PC-3 (cell line): Measurements from ENCODE around the gene USP22.

Experiments
- CTCF ChIP-seq: fragments of 300-600 bp; sonication (generic); conservative IDR thresholded peaks from 2 replicates; pipeline ENCODE4 v1.5.1; 2017; ENCODE audit warnings: antibody characterized with exemption, low read depth, mild to moderate bottlenecking, low read length
- EZH2phosphoT487 ChIP-seq: fragments of 300-600 bp; sonication (generic); IDR thresholded peaks from 2 replicates; pipeline ENCODE4 v1.6.1; 2018; ENCODE audit warnings: mild to moderate bottlenecking, antibody characterized with exemption, low read length, borderline replicate concordance

- TF ChIP-seq CTCF (no peak), EZH2phosphoT487 (no peak)
Measured at GRCh38 chr17:21020622-21021021, 22.2 kb downstream of the USP22 start.
